Activated T-cell treated with anti-CD3 and anti-CD28 coated beads, Interleukin-2, amount 50 U/mL, for 72 hours (primary cell): ENCODE results near the gene B3GNT7. TPM values are rescaled to one million over a fixed set of nuclear protein-coding genes. Genes with fewer than 3 reads are reported as not detected.
"Not testable (repeated sequence)": the region's sequence is repeated elsewhere in the genome, so short reads cannot be mapped to it uniquely, and the experiment has no call there.

Experiments
- ATAC-seq, 2 donors: fragments of 150-1000 bp; cut with Tn5 transposase; replicated peaks in 1 of 2; 2 replicates each; pipeline ENCODE4 v1.10.0; 2021; ENCODE audit warnings: moderate library complexity in 2 of 2, mild to moderate bottlenecking in 1 of 2
- DNase-seq, 2 donors: peaks; one replicate each; pipeline ENCODE4 v3.0.0; 2021 to 2022; ENCODE audit warnings: mixed read lengths in 1 of 2
- H3K27ac Mint-ChIP-seq: one replicate; pipeline ENCODE4 v1.8.0; 2022; ENCODE audit warnings: mild to moderate bottlenecking, moderate library complexity, mixed read lengths
- H3K27me3 Mint-ChIP-seq: one replicate; pipeline ENCODE4 v1.8.0; 2022; ENCODE audit warnings: low read depth, mixed read lengths
- H3K36me3 Mint-ChIP-seq, 2 donors: one replicate each; pipeline ENCODE4 v1.8.0; 2022; ENCODE audit warnings: mixed read lengths in 2 of 2, mild to moderate bottlenecking in 1 of 2; ENCODE audit not compliant: insufficient read depth in 2 of 2
- H3K4me1 Mint-ChIP-seq: one replicate; pipeline ENCODE4 v1.8.0; 2022; ENCODE audit warnings: low read depth, mixed read lengths
- H3K4me3 Mint-ChIP-seq, 2 donors: one replicate each; pipeline ENCODE4 v1.8.0; 2022; ENCODE audit warnings: mild to moderate bottlenecking in 2 of 2, mixed read lengths in 2 of 2, moderate library complexity in 2 of 2
- H3K9me3 Mint-ChIP-seq, 2 donors: one replicate each; pipeline ENCODE4 v1.8.0; 2022; ENCODE audit warnings: mixed read lengths in 2 of 2
- total RNA-seq, 2 donors: library from RNA; stranded (reverse); gene quantifications; one replicate each; pipeline ENCODE4 v1.2.3, GENCODE V29; 2022

The B3GNT7 gene
- total RNA-seq, 2 donors from 2014 or later, result 0.34 to 0.76 TPM

DNA sequence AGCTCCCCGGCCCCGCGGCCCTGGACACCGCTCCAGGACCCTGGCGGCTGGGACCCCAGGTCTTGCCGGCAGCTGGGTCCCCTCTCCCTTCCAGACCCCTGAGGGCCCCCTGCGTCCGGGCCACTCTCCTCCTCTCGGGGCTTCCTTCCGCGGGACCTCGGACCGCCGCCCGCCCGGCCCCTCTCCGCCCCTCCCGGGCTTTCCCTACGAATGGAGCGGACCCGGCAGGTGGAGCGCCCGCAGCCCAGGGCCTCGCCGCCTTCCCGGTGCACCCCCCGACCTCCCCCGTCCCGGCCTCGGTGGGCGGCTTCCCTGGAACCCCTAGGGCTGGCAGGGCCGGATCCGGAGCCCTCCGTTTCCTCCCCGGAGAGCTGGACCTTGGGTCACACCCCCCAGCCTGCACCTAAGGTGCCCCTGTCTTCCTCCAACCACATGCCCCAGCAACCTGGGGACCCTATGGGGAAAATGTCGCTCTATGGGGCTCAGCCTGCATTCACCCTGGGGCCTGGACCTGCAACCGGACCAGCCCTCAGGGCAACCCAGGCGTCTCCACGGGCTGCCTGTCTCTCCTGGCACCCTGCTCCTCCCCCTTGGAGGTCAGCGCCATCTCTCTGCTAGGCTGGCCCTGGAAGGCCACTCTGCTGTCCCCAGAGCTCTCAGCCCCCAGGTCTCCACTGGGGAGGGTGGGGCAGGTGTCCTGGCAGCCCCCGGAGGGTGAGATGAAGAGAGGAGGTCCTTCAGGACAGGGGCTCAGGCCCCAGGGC, 730 bp downstream of the B3GNT7 start:
- H3K4me3 Mint-ChIP-seq, result peak overlapping the region; percentile 61 to 68
- DNase-seq (no peak), ATAC-seq (no peak)
- peaks cover 42% of the 10 kb centered on the region for H3K27me3 Mint-ChIP-seq
- H3K36me3 Mint-ChIP-seq, result no peaks in the 10 kb centered on the region
- H3K27ac Mint-ChIP-seq, result no peak overlapping the region
- H3K4me1 Mint-ChIP-seq, result peaks cover 28% of the 10 kb centered on the region
- no peaks in the 10 kb centered on the region for H3K9me3 Mint-ChIP-seq

DNA sequence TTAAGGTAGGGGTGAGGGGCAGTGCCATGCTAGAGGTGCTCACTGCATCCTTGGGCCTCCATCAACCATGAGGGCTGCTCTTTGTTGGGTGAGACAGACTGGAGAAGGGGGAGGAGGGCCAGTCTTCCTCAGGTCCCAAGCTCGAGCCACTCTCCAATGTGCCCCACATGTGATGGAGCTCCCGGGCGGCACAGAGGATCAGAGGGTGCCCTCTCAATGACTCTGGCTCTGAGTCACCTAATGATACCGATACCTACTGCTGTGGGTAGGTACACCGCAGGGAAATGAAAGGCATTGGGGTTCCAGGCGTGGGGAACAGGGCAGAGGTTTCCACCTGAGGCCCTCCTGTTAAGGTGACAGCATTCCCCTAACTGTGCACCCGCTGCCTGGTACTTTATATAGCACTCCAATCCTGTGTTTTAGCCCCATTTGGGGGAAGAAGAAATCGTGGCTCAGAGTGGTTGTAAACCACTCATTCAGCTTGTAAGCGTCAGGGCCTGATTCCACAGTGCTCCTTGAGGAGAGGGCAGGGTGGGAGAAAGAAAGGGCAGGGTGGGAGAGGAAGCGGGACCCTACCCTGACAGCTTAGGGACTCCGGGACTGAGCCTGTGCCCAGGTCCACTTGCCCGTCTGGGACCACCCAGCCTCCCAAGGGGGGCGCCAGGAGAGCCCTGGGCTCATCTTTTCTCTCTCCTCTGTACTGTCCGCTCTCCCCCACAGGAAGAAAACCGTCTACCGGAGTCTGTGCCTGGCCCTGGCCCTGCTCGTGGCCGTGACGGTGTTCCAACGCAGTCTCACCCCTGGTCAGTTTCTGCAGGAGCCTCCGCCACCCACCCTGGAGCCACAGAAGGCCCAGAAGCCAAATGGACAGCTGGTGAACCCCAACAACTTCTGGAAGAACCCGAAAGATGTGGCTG, 1.8 kb downstream of the B3GNT7 start:
- Mint-ChIP-seq H3K36me3 (no peaks in the 10 kb centered on the region), H3K9me3 (no peaks in the 10 kb centered on the region), H3K4me1 (peaks cover 28% of the 10 kb centered on the region), H3K27me3 (peaks cover 34% of the 10 kb centered on the region), H3K27ac (no peak overlapping the region), H3K4me3 (peak overlapping the region; percentile 41 to 44)
- DNase-seq (peak; percentile 27 to 29), ATAC-seq (peak; percentile 71 to 78)

DNA sequence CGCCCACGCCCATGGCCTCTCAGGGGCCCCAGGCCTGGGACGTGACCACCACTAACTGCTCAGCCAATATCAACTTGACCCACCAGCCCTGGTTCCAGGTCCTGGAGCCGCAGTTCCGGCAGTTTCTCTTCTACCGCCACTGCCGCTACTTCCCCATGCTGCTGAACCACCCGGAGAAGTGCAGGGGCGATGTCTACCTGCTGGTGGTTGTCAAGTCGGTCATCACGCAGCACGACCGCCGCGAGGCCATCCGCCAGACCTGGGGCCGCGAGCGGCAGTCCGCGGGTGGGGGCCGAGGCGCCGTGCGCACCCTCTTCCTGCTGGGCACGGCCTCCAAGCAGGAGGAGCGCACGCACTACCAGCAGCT, 2.4 kb downstream of the B3GNT7 start:
- ATAC-seq, result no peak
- Mint-ChIP-seq H3K36me3 (no peaks in the 10 kb centered on the region), H3K9me3 (no peaks in the 10 kb centered on the region), H3K4me1 (peaks cover 27% of the 10 kb centered on the region), H3K4me3 (no peak overlapping the region), H3K27ac (no peak overlapping the region), H3K27me3 (peaks cover 39% of the 10 kb centered on the region)
- no peak for DNase-seq

DNA sequence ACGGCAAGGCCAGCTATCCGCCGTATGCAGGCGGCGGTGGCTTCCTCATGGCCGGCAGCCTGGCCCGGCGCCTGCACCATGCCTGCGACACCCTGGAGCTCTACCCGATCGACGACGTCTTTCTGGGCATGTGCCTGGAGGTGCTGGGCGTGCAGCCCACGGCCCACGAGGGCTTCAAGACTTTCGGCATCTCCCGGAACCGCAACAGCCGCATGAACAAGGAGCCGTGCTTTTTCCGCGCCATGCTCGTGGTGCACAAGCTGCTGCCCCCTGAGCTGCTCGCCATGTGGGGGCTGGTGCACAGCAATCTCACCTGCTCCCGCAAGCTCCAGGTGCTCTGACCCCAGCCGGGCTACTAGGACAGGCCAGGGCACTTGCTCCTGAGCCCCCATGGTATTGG, 3.1 kb downstream of the B3GNT7 start:
- H3K27me3 Mint-ChIP-seq, result peaks cover 33% of the 10 kb centered on the region
- ATAC-seq, result no peak
- H3K9me3 Mint-ChIP-seq, result no peaks in the 10 kb centered on the region
- no peak for DNase-seq
- no peak overlapping the region for H3K27ac Mint-ChIP-seq
- no peak overlapping the region for H3K4me3 Mint-ChIP-seq
- H3K4me1 Mint-ChIP-seq, result peaks cover 21% of the 10 kb centered on the region
- no peaks in the 10 kb centered on the region for H3K36me3 Mint-ChIP-seq

- Mint-ChIP-seq H3K36me3 (no peaks in the 10 kb centered on the region), H3K4me3 (no peak overlapping the region), H3K4me1 (peaks cover 16% of the 10 kb centered on the region), H3K27ac (no peak overlapping the region), H3K9me3 (no peaks in the 10 kb centered on the region), H3K27me3 (peaks cover 30% of the 10 kb centered on the region)
- DNase-seq (no peak), ATAC-seq (no peak)
These were observed 3.7 kb downstream of the B3GNT7 start for GRCh38 chr2:231399046-231399852.

DNA sequence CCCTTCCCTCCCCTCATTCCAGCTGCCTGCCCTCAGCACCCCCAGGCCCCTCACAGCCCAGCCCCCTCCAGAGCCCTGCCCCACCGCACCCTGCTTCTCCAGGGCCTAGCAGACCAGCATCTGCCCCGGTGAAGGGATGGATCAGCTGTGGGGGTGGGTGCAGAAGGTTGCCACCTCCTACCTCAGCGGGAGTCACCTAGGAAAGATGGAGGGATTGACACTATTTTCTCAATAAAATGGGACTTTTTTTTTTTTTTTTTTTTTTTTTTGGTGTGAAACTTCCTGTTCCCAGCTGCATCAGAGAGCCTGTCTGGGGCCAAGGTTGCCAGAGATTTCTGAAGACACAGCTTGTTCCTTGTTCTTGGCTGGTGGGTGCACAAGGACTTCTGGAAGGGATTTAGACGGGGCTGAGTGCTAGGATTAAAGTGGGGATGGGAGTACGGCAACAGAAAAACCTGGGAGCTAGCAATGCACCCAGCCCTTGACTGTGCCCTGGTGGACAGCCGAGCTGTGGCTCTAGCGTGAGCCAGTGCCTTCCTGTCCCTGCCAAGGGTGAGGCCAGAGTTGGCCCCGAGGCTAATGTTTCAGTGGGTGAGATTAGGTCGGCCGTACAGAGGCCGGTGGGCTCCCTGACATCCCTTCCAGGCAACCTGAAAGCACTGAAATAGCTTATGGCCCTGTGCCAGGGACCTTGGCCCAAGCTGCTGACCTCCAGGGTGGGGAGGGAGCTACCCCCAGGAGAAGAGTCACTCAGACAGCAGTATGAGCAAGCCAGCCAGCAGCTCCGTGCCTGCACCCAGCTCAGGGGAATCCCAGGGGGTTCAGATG, 4.6 kb downstream of the B3GNT7 start:
- no peak overlapping the region for H3K4me3 Mint-ChIP-seq
- ATAC-seq (no peak), DNase-seq (no peak)
- H3K36me3 Mint-ChIP-seq, result no peaks in the 10 kb centered on the region
- H3K9me3 Mint-ChIP-seq, result no peaks in the 10 kb centered on the region
- H3K27me3 Mint-ChIP-seq, result peaks cover 23% of the 10 kb centered on the region
- no peak overlapping the region for H3K27ac Mint-ChIP-seq
- H3K4me1 Mint-ChIP-seq, result peaks cover 11% of the 10 kb centered on the region

DNA sequence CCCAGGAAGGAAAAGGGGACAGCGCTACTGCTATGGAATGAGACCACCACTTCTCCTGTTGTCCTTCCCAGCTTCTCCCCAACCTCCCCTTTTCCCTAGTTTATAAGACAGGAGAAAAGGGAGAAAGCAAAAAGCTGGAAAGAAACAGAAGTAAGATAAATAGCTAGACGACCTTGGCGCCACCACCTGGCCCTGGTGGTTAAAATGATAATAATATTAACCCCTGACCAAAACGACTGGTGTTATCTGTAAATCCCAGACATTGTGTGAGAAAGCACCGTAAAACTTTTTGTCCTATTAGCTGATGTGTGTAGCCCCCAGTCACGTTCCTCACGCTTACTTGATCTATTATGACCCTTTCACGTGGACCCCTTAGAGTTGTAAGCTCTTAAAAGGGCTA, 5.2 kb downstream of the B3GNT7 start:
- Mint-ChIP-seq H3K27me3 (peaks cover 21% of the 10 kb centered on the region), H3K4me1 (peaks cover 18% of the 10 kb centered on the region)
- H3K4me3 Mint-ChIP-seq, H3K27ac Mint-ChIP-seq, ATAC-seq, H3K9me3 Mint-ChIP-seq, H3K36me3 Mint-ChIP-seq, DNase-seq: not testable (repeated sequence)

- not testable (repeated sequence) for H3K36me3 Mint-ChIP-seq, H3K27ac Mint-ChIP-seq, H3K9me3 Mint-ChIP-seq, ATAC-seq, DNase-seq, H3K4me3 Mint-ChIP-seq
- peaks cover 22% of the 10 kb centered on the region for H3K4me1 Mint-ChIP-seq
- H3K27me3 Mint-ChIP-seq, result peaks cover 21% of the 10 kb centered on the region
These were observed 5.6 kb downstream of the B3GNT7 start for GRCh38 chr2:231401101-231401500.

GRCh38 chr2:231403421-231404182, 8.1 kb downstream of the B3GNT7 start:
- not testable (repeated sequence) for H3K36me3 Mint-ChIP-seq, H3K4me3 Mint-ChIP-seq, ATAC-seq, H3K27me3 Mint-ChIP-seq, H3K9me3 Mint-ChIP-seq, DNase-seq, H3K27ac Mint-ChIP-seq
- peaks cover 12% of the 10 kb centered on the region for H3K4me1 Mint-ChIP-seq

- H3K27me3 Mint-ChIP-seq, H3K36me3 Mint-ChIP-seq, H3K9me3 Mint-ChIP-seq, DNase-seq, H3K4me3 Mint-ChIP-seq, ATAC-seq, H3K27ac Mint-ChIP-seq: not testable (repeated sequence)
- H3K4me1 Mint-ChIP-seq, result peaks cover 12% of the 10 kb centered on the region
These were observed 8.7 kb downstream of the B3GNT7 start for GRCh38 chr2:231404183-231404578.

GRCh38 chr2:231405601-231406367, 10.3 kb downstream of the B3GNT7 start:
- peak in 1 of 2 donors; percentile 41 for DNase-seq
- H3K9me3 Mint-ChIP-seq, H3K36me3 Mint-ChIP-seq, ATAC-seq, H3K27ac Mint-ChIP-seq: not testable (repeated sequence)
- Mint-ChIP-seq H3K4me3 (peak overlapping the region; percentile 58 to 65), H3K27me3 (peaks cover 10% of the 10 kb centered on the region), H3K4me1 (peaks cover 12% of the 10 kb centered on the region)
